Left colon (tissue), 2 donors: ENCODE measurements around the gene NEURL4. TPM values are rescaled to one million over a fixed set of nuclear protein-coding genes. Genes with fewer than 3 reads are reported as not detected.

Experiments
- ATAC-seq: fragments of 200-7000 bp; cut with Tn5 transposase; one replicate; pipeline ENCODE4 v1.9.1; 2020; ENCODE audit warnings: mild to moderate bottlenecking, moderate library complexity
- DNase-seq, 2 donors: peaks; one replicate each; pipeline ENCODE4 v3.0.0-alpha.2; 2020
- intact Hi-C, 2 donors: fragments of 100-400 bp; cut with DNase I in 1 of 2; cut with micrococcal nuclease in 1 of 2; formaldehyde crosslinking; loops; one replicate each; pipeline versions ENCODE4 v1.11.2 to v1.14.0; 2022; cut with DNase I, micrococcal nuclease
- total RNA-seq, 2 donors: library from RNA; stranded (reverse); fragmentation: NEBNext Ultra II Directional; extraction: Animal tissue kit (Norgen Biotek cat#: 25700); gene quantifications; one replicate each; pipeline ENCODE4 v1.2.1, GENCODE V29; 2021
- donor health status: DM: no; HTN: no; CAD: no.
- donor health status: DM: yes; HTN: yes; CAD: no.

The NEURL4 gene
- total RNA-seq, 2 donors from 2014 or later, result 32.7 to 44.5 TPM

DNA sequence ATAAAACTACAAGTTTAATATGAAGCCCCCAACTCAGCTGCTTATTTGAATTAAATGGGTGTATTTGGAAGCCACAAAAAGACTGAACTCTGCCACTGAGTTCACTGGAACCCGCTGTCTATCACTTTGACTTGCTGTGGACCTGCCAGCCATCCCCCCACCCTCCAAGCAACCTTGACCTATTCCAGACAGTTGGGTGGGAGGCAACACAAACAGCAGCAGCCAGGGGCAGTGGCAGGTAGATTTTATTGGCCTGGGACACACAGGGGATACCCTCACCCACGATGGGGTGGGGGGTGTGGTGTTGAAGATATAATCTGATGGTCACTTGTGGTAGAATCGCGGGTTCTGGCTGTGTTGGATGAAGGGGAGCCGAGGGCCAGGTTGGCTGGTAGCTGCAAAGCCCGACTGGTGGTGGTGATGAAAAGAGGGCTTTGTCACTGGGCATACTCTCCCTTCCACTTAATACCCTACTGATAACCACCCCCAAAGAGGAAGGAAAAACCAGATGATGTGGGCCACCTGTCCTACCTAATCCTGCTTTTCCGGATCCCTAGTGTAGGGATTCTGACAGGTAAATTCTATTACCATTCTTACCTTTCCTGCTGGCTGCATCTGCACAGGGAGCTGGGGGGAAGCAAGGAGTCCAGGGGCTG lies 16.6 kb downstream of the NEURL4 start:
- no peak for DNase-seq
- intact Hi-C loops, result no loop called here
- ATAC-seq, result no peak

DNA sequence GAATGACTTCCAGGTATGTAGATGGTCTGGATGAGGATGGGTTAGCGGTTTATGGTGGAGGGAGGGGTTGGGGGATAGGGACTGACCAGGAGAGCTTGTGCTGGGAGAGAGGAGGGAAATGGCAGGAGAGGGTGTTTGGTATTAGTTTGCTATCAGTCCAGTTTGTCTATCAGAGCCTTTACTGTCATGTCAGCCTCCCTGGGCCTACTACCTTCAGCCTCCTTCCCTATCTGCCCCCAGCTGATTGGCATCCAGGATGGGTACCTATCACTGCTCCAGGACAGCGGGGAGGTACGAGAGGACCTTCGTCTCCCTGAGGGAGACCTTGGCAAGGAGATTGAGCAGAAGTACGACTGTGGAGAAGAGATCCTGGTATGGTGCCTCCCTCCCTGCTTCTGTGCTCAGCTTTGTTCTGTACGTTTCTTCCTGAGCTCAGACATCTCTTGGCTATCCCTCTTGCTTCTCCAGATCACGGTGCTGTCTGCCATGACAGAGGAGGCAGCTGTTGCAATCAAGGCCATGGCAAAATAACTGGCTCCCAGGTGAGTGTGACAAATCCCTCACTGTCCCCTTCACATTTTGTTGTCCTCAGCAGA lies 17.9 kb downstream of the NEURL4 start:
- ATAC-seq (no peak), DNase-seq (no peak)
- intact Hi-C loops, result no loop called here

DNA sequence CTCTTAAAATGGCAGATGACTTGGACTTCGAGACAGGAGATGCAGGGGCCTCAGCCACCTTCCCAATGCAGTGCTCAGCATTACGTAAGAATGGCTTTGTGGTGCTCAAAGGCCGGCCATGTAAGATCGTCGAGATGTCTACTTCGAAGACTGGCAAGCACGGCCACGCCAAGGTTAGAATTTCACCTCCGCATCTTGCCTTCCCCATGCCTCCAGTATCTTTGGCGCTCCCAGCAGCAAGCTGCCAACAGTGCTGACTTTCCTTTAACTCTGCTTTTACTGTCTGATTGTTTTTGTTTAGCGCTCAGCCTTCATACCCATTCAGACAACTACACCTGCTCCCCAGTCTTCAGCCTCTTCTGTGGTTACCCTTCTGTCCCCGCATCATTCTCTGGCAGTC lies 19.5 kb downstream of the NEURL4 start:
- intact Hi-C loops, result no loop called here

DNA sequence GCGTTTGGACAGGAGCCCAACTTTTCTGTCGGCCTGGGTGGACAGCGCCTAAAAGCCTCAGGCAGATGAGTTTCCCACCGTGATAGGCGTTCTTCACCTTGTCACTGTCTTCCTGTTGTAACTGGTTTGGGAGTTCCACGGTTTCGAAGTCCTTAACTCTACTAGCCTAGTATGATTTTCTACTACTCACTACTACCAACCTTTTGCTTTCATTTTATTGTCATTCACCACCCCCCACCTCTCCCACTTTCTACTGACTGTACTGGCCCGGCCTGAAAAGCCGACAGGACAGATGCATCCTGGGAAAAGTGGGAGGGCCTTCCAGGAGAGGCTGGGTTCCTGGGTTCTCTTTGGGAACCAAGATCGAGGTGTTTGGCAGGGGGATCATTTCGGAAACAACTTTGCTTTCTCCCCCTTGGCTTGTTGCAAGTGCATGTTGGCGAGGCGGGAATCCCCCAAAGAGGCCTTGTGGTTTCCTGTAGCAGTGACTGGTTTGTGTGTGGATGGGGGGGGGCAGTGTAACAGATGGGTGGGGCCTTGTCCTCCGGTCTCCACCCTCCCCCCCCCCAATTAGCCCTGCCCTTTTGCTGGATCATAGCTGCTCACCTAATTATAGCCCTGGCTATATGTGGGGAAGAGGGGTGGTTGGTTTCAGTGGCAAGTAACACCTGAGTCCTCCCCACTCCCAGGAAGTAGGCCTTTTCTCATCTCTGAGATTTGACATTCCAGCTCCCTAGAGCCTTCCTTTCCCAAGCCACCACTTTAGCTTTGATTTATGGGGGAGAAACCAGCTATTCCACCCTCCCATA lies 20.3 kb downstream of the NEURL4 start:
- DNase-seq (peak; percentile 81 to 89), ATAC-seq (peak; percentile 50)
- intact Hi-C loops, result no loop called here

More for the DNA sequence above, 19.5 kb downstream of the NEURL4 start:
- no peak for DNase-seq
- ATAC-seq, result no peak

DNA sequence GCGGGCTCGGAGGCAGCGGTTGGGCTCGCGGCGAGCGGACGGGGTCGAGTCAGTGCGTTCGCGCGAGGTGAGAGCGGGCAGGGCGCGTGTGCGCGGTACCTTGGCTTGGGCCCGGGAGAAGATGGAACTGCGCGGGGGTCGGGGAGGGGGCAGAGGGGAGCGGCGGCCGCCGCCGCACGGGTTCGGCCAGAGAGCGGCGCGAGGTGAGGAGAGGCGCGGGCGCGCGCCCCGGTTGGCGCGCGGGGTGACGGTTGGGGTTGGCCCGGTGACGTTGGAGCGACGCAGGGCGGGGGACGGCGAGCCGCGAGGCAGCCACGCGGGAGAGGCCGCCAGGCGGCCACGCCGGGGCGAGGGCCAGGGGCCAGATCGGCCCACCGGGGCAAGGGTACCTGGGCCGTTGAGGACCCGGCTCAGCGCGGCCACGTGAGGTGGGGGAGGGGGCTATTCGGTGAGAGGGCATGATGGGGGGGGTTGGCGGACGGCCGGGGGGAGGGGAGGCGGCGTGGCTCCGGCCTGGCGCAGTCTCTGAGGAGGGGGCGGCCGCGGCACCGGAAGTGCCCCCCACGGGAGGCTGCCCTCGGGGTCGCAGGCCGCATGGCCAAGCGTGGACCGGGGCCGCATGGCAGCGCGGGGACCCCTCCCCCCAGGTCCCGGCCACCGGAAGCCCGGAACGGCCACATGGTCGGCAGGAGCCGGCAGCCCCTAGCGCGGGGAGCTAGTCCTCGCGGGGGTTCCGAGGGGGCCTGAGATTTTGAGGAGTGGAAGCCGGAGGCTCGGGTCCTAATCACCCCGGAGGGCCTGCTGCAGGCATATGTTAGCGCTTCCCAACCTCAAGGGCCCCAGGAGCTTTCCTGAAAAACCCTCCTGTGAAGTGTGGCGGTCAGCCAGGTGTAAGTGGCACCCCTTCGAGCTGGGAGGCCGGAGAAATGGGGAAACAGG lies 21.2 kb downstream of the NEURL4 start:
- DNase-seq, result peak in 1 of 2 donors; percentile 77
- intact Hi-C loops, result no loop called here
- peak; percentile 46 for ATAC-seq

DNA sequence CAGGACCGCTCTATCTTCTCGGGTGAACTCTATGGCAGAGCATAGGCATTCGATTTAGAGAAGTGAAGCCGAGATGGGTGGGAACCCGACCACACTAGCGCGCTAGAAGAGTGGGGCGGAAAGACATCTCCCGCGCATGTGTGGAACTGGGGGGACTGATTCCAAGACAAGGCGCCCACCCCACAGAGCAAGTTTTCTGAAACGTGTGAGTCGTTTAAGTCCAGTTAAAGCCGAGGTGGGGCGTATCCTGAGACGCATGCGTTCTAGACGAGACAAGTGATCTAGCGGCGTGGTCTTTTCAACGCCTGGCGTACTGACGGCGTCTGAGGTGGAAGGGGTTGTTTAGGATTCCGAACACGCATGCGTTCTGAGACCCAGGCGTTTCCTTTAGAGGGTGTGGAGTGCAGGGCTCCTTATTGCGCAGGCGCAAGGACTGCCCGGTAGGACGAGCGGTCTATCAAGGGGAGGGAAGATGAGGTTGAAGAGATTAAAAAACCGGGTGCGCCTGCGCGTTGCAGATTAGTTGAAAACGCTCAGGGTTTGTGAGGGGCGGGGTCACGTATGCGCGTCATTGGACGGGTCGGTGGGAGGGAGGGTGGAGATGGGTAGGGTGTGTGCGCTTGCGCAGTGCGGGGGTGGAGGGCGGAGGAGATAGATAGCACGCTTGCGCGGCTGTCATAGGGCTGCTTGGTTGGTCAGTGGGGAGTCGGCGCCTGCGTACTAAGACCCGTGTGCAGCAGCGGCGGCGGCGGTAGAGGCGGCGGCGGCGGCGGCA lies 22.0 kb downstream of the NEURL4 start, which contains the start of gene EIF5A:
TSS of gene EIF5A (plus strand) at position 718 of the 775 bp plus-strand sequence. CDS start 2,008 bp downstream, outside the sequence.
- intact Hi-C loops, result no loop called here
- peak; percentile 100 for DNase-seq
- peak; percentile 78 for ATAC-seq

DNA sequence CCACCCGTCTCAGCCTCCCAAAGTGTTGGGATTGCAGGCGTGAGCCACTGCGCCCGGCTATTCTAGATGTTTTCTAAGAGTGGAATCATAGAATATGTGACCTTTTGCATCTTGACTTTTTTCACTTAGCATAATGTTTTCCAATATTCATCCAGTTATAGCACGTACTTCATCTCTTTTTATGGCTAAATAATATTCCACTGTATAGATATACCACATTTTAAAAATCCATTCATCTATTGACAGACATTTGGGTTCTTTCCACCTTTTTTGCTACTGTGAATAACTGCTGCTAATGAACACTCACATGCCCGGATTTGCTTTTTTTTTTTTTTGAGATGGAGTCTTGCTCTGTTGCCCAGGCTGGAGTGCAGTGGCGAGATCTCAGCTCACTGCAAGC lies 25.0 kb downstream of the NEURL4 start:
- intact Hi-C loops, result no loop called here

DNA sequence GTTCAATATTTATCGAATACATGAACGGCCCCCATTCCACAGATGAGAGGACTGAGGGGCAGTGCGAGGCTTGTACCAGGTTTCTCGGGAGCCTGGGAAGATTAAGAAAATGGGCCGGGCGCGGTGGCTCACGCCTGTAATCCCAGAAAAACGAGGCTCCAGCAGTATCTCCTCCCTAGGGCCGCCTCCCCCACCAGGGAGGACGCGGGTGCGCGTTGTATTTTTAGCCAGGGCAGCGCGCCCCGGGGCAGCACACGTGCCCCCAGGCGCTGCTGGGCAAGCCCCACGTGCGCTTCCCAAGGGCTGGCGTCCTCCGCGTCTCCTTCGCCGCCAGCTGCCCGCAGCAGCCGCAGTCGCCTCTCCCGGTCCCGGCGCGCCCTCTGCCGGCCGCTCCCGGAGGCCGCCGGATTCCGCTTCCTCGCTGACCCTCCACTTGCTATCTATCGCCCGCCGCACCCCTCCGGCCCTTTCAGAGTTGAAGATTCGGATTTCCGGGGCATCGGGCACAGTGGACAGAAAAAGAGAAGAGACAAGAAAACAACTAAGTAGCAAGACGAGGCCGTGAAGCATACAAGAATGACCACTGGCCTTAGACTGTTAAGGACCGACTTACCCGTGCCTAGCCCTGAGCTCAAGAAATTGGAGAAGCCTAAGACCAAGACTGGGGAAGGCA lies 32.8 kb downstream of the NEURL4 start:
- ATAC-seq (peak; percentile 32), DNase-seq (peak; percentile 78 to 81)
- intact Hi-C loops, result no loop called here

More for the DNA sequence above, 25.0 kb downstream of the NEURL4 start:
- DNase-seq, result no peak
- ATAC-seq, result no peak

DNA sequence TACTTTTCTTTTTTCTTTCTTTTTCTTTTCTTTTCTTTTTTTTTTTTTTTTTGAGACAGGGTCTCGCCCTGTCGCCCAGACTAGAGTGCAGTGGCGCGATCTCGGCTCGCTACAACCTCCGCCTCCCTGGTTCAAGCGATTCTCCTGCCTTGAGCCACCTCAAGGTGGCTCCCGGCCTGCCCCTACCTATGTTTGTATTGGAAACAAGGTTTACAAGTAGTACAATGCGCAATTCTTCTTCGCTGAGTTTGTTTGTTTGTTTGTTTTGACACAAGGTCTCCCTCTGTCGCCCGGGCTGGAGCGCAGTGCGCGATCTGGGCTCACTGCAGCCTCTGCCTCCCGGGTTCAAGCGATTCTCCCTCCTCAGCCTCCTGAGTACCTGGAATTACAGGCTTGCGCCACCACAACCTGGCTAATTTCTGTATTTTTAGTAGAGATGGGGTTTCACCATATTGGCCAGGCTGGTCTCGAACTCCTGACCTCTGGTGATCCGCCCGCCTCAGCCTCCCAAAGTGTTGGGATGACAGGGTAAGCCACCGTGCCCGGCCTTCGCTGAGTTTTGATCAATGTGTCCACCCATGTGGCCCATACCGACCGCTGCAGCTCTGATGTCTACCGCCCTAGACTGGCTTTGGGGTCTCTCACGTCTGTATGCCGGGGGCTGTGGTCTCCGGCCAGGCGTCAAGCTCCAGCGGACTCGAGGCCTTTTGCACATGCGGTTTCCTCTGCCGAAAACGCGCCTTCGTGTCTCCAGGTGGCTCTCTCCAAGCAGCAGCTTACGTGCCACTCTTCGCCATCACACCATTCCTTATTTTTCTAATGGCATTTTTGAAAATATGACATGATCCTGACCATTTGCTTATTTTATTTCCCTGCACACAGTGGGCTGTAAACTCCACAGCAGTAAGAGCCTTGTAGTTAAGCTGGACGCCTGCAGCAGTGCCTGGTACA lies 33.6 kb downstream of the NEURL4 start:
- ATAC-seq, result peak; percentile 34
- intact Hi-C loops, result loop anchor here in 1 of 2 donors (2.0 kb wide), 1 partner anchor 15 kb away; the partner anchor contains the start of gene SLC2A4
- DNase-seq, result peak in 1 of 2 donors; percentile 47

DNA sequence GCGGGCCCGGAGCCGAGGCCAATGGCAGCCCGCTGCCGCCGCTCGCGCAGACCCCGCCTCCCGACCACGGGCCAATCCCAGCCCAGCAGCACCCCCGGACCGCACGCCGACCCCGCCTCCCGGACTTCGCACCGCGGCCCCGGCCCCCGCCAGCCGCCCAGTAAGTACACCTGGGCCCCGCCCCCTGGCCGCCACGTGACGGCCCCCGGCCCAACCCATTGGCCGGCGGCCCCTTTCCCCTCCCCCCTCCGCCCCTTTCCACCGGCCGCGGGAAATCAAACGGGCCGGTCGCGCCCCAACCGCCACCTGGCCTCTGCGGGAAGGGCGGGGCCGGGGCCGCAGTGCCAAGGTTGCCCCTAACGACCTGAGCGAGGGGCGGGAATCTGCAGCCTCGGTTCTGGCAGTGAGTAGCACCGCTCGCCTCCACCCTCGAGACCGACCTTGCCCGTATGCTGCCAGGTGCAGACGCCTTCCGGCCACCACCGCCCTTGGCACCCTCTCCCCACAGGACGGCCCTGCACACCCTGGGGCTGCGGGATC lies 34.5 kb downstream of the NEURL4 start, which contains the start of gene YBX2:
TSS of gene YBX2 (minus strand) at position 26 of the 540 bp plus-strand sequence. CDS start 139 bp downstream, outside the sequence.
- ATAC-seq (peak; percentile 81), DNase-seq (peak; percentile 95)
- intact Hi-C loops, result loop anchor here in 1 of 2 donors (2.0 kb wide), 1 partner anchor 14 kb away; the partner anchor contains the start of gene SLC2A4

DNA sequence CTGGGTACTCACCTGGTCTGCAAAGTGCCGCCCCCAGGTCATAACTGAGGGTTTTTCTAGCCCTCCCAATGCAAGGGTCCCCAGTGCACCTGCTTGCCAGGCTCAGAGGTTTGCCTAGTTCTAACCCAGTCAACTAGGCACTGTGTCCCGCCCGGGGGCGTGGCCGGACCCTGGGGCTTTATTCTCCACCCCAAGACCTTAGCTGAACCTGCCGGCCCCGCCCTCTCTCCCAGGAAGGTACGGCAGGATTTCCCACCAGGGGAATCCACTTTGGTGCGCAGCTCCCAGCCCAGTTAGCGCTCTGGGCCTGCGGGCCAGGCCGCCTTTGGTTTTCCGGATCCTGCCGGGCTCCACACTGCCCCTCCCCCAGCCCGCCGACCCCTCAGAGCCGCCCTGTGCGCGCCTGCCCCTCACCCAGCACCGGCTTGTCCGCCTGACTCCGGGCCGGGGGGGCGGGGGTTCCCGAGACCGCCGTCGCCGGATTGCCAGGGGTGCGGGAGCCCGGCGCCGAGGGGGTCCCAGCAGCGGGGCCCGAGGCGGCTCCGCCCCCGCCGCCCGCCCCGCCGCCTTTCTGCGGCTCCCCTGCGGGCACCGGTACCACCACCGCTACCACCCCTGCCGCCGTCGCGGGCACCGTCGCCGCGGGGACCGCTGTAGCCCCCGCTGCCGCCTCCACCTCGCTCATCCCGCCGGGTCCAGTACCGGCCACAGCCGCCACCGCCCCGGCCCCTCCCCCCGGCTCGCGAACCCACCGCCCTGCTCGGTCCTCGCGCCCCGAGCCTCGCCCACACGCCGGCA lies 35.1 kb downstream of the NEURL4 start:
- intact Hi-C loops, result loop anchor here in 1 of 2 donors (2.0 kb wide), 1 partner anchor 13 kb away; the partner anchor contains the start of gene SLC2A4
- ATAC-seq, result peak; percentile 56

DNA sequence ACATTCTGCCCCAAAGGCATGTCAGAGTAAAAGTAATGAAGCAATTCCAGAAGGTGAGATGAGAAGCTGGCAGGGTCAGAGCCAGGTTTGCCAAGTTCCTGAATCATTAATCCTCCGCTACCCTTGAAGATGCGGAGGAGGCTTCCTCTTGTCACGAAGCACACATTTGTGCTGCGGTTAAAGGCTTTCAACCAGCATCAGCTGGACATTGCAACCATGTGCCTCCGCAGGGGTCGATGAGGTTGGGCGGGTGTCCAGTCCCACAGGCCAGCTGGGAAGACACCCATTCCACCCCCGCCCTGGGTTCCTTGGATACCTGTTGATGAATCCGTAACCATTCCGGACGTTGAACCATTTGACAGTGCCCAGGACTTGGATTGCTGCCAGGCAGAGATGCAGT lies 36.0 kb downstream of the NEURL4 start:
- intact Hi-C loops, result no loop called here
- ATAC-seq, result no peak
- peak; percentile 45 to 49 for DNase-seq

More for the DNA sequence above, 35.1 kb downstream of the NEURL4 start:
- peak; percentile 92 to 96 for DNase-seq

DNA sequence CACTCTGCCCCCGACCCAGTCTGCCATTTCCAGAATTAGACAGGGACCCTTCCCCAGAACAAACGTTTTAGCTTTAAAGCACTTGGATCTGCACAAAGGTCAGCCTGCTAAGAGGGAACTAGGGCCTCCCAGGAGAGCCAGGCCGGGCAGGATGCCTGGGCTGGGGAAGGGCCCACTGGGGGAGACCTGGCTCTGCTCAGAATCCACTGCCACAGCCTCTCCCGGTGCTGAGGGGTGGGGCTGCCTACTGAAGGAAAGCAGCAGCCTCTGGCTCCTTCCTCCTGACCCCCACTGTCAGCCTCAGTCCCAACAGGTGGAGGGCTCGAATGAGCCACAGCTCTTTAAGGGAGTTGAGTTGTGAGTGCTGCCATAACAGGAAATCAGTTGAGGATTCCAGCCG lies 36.4 kb downstream of the NEURL4 start:
- ATAC-seq (no peak), DNase-seq (peak in 1 of 2 donors; percentile 52)
- intact Hi-C loops, result no loop called here

DNA sequence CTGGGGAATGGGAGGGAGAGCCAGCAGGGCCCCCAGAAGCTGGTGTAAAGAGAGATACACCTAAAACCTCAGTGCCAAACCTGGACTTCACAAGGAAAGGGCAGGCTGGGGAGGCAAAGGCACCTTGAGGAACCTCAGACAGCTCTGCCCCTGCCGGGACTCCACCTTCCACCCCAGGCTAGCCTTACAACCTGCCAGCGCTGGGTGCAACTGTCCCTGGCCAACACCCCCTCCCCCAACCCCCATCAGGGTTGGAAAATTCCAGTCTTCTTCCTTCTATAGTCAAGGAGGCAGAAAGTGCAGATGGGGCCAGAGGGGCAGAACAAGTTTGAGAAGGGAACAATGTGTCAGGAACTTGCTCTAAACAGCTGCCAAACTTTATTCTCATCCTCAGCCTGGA lies 36.9 kb downstream of the NEURL4 start:
- DNase-seq, result no peak
- intact Hi-C loops, result no loop called here
- ATAC-seq, result no peak

DNA sequence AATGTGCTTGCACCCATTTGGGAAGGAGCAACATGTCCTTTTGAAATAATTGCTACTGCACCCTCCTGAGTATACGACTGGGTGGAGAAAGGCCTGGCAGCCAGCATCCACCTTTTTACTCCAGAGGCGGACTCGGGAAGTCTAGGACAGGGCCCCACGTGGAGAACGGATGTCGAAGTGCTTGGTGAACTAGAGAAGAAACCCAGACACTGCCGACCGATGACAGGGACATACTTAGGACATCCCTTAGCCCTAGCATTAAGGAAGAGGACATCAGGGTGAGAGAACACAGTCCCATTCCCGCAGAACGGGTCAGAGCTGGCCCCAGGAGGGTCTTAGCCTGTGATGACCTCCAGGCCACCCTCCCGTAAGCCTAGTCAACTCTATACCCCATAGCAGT lies 38.5 kb downstream of the NEURL4 start:
- DNase-seq (no peak), ATAC-seq (no peak)
- intact Hi-C loops, result no loop called here
